Large intestine (tissue), 3 donors: ENCODE data around the gene CSAG2. TPM values are rescaled to one million over a fixed set of nuclear protein-coding genes. Genes with fewer than 3 reads are reported as not detected.
"Not testable (repeated sequence)": the region's sequence is repeated elsewhere in the genome, so short reads cannot be mapped to it uniquely, and the experiment has no call there.

Experiments used
- DNase-seq, 2 donors: peaks; one replicate each; pipeline versions ENCODE4 v3.0.0 to v3.0.0-alpha.2; 2013
- H3K27ac ChIP-seq: one replicate; pipeline ENCODE4 v1.5.1; 2013; ENCODE audit warnings: low read length
- H3K27me3 ChIP-seq: 2 replicates; pipeline ENCODE4 v1.6.1; 2013; ENCODE audit warnings: low read length; ENCODE audit not compliant: control insufficient read depth, insufficient read depth
- H3K36me3 ChIP-seq: 2 replicates; pipeline ENCODE4 v1.6.1; 2013; ENCODE audit warnings: low read length; ENCODE audit not compliant: control insufficient read depth, insufficient read depth
- H3K4me1 ChIP-seq: one replicate; pipeline ENCODE4 v1.6.1; 2013; ENCODE audit warnings: low read length; ENCODE audit not compliant: control insufficient read depth, insufficient read depth
- H3K4me3 ChIP-seq: one replicate; pipeline ENCODE4 v1.5.1; 2013; ENCODE audit warnings: low read length
- H3K9me3 ChIP-seq: one replicate; pipeline ENCODE4 v1.6.1; 2013; ENCODE audit warnings: mild to moderate bottlenecking, low read depth, low read length, moderate library complexity; ENCODE audit not compliant: control insufficient read depth
- WGBS: methylation state at CpG from one replicate; pipeline ENCODE4 v1.1.5; 2013; ENCODE audit warnings: low lambda C conversion rate; ENCODE audit not compliant: insufficient coverage; 5-methylcytosine and 5-hydroxymethylcytosine counted together
- polyA plus RNA-seq: library from polyadenylated mRNA; unstranded; fragments of 120-200 nt; gene quantifications from one replicate; pipeline ENCODE4 v1.2.1, GENCODE V29; 2013

CSAG2 gene
- polyA plus RNA-seq, 1 donor = not detected

DNA sequence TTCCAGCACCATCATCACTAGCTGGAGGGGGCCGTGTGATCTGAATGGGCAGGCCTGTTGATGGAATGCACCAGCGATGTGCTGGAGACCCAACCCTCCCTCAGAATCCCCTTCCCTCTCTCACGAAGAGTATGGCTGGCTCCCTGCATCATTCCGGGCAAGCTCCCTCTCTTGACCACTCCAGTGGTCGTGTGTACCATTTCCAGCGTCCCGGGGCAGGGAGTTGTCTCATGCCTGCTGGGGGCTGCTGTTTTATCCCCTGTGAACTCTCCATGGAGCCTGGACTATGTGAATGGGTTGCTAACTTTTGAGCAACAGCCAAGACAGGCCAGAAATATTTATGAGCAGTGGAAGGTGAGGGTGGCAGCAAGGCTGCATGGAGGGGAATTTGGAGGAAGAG, 16.3 kb upstream of the CSAG2 start:
- Histone ChIP-seq H3K36me3 (no peaks in the 10 kb centered on the region), H3K9me3 (no peaks in the 10 kb centered on the region), H3K27me3 (no peaks in the 10 kb centered on the region), H3K4me3 (no peak overlapping the region), H3K27ac (no peak overlapping the region), H3K4me1 (no peaks in the 10 kb centered on the region)
- no CpG with 5 or more reads among the region's 7 CpGs for WGBS
- DNase-seq = no peak

DNA sequence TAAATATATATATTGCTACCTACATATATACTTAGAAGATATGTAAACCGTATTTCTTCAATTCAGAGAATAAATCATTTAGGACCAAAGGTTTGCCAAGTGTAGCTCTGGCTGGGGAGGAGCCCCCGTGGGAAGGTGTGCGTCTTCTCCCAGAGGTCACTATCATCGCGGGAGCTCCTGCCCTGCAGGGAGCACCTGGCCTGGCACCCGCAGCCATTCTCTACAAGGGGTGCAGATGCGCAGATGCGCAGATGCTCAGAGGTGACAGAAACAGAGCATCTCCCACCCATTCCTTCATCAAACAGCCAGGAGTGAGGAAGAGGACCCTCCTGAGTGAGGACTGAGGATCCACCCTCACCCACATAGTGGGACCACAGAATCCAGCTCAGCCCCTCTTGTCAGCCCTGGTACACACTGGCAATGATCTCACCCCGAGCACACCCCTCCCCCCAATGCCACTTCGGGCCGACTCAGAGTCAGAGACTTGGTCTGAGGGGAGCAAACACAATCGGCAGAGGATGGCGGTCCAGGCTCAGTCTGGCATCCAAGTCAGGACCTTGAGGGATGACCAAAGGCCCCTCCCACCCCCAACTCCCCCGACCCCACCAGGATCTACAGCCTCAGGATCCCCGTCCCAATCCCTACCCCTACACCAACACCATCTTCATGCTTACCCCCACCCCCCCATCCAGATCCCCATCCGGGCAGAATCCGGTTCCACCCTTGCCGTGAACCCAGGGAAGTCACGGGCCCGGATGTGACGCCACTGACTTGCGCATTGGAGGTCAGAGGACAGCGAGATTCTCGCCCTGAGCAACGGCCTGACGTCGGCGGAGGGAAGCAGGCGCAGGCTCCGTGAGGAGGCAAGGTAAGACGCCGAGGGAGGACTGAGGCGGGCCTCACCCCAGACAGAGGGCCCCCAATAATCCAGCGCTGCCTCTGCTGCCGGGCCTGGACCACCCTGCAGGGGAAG, 5.0 kb upstream of the CSAG2 start, which contains the start of gene MAGEA2B:
MAGEA2B (plus strand) TSS at position 814 of the 973 bp plus-strand sequence. CDS start 2,479 bp downstream, outside the sequence.
- H3K4me3 ChIP-seq, H3K36me3 ChIP-seq, H3K9me3 ChIP-seq, H3K27me3 ChIP-seq, H3K27ac ChIP-seq, DNase-seq, H3K4me1 ChIP-seq: not testable (repeated sequence)
- no CpG with 5 or more reads among the region's 35 CpGs for WGBS

DNA sequence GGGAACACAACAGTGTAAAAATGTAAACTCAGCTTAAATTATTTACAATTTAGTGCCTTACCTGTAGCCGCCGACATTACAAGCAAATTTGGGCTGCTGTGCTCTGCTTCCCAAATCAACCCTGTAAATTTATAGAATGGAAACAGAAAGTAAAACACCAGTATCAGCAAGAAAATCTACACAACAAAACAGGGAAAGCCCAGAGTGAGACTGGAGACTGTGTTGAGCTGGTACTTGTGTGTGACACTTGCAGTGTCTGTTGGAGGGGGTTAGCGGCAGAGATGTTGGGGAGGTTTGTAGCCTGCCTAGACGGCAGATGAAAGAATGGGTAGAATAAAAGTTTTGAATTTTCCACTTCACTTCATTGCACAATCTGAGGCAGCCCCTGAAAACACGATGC, 4.1 kb upstream of the CSAG2 start:
- not testable (repeated sequence) for H3K36me3 ChIP-seq, DNase-seq, H3K4me3 ChIP-seq, H3K9me3 ChIP-seq, H3K4me1 ChIP-seq, H3K27ac ChIP-seq, H3K27me3 ChIP-seq
- no CpG with 5 or more reads among the region's 5 CpGs for WGBS

DNA sequence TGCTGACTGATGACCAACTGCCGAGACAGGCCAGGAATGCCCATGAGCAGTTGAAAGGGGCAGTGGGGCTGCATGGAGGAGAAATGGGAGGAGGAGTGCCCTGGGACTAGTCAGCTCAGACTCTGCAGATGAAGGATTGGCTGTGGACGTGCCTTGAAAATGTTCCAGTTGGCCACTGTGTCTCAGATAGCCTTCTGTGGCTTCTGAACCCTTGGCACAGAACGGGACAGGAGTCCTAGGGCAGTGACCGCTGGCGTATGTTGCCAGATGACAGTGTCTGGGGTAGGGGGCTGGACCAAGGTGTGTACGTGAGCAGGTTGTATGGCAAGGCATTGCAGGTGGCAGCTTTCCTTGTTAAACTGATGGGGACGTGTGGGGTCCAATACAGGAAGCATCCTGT, 2.6 kb downstream of the CSAG2 start:
- no CpG with 5 or more reads among the region's 7 CpGs for WGBS
- H3K36me3 ChIP-seq, H3K27me3 ChIP-seq, H3K27ac ChIP-seq, DNase-seq, H3K4me1 ChIP-seq, H3K4me3 ChIP-seq, H3K9me3 ChIP-seq: not testable (repeated sequence)

DNA sequence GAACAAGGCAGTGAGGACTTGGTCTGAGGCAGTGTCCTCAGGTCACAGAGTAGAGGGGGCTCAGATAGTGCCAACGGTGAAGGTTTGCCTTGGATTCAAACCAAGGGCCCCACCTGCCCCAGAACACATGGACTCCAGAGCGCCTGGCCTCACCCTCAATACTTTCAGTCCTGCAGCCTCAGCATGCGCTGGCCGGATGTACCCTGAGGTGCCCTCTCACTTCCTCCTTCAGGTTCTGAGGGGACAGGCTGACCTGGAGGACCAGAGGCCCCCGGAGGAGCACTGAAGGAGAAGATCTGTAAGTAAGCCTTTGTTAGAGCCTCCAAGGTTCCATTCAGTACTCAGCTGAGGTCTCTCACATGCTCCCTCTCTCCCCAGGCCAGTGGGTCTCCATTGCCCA, 8.7 kb downstream of the CSAG2 start:
- H3K36me3 ChIP-seq, H3K9me3 ChIP-seq, H3K4me3 ChIP-seq, DNase-seq, H3K27me3 ChIP-seq, H3K27ac ChIP-seq, H3K4me1 ChIP-seq: not testable (repeated sequence)
- WGBS = no CpG with 5 or more reads among the region's 5 CpGs

DNA sequence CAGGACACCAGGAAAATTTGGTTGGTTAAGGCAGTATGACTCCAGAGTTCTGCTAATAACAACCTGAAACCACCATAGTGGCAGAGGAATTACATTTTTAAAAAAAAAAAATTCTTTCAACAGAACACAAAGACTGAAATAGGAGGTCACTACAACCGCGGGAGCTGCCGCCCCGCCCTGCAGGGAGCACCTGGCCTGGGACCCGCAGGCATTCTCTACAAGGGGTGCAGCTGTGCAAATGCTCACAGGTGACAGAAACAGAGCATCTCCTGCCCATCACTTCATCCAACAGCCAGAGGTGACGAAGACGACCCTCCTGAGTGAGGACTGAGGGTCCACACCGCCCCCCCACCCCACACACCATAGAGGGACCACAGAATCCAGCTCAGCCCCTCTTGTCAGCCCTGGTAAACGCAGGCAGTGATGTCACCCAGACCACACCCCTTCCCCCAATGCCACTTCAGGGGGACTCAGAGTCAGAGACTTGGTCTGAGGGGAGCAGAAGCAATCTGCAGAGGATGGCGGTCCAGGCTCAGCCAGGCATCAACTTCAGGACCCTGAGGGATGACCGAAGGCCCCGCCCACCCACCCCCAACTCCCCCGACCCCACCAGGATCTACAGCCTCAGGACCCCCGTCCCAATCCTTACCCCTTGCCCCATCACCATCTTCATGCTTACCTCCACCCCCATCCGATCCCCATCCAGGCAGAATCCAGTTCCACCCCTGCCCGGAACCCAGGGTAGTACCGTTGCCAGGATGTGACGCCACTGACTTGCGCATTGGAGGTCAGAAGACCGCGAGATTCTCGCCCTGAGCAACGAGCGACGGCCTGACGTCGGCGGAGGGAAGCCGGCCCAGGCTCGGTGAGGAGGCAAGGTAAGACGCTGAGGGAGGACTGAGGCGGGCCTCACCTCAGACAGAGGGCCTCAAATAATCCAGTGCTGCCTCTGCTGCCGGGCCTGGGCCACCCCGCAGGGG, 10.8 kb downstream of the CSAG2 start, which contains the start of gene MAGEA3:
MAGEA3 (plus strand) TSS at position 843 of the 980 bp plus-strand sequence. CDS start 2,039 bp downstream, outside the sequence.
- not testable (repeated sequence) for H3K4me3 ChIP-seq, H3K27me3 ChIP-seq, H3K4me1 ChIP-seq, H3K9me3 ChIP-seq, H3K27ac ChIP-seq, DNase-seq, H3K36me3 ChIP-seq
- no CpG with 5 or more reads among the region's 34 CpGs for WGBS

DNA sequence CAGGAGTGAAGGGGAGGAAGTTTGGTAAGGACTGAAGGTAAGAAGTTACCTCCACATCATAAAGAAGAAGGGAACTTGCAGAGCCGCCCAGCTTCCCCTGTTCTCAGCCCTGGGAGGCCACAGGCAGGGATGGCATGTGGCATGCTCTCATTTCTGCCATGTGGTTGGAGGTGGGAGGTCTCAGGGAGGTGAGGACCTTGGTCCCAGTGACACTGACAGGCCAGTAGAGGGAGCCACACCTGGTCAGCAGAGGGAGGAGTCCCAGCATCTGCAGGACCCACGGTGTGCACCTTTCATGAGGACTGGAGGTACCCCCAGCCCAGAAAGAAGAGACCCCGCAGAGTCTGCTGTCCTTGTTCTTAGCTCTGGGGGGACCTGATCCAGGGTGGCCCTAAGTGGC, 28.1 kb downstream of the CSAG2 start:
- not testable (repeated sequence) for H3K4me1 ChIP-seq, H3K27me3 ChIP-seq, H3K27ac ChIP-seq, DNase-seq, H3K36me3 ChIP-seq, H3K9me3 ChIP-seq, H3K4me3 ChIP-seq
- WGBS = no CpG with 5 or more reads among the region's 3 CpGs

DNA sequence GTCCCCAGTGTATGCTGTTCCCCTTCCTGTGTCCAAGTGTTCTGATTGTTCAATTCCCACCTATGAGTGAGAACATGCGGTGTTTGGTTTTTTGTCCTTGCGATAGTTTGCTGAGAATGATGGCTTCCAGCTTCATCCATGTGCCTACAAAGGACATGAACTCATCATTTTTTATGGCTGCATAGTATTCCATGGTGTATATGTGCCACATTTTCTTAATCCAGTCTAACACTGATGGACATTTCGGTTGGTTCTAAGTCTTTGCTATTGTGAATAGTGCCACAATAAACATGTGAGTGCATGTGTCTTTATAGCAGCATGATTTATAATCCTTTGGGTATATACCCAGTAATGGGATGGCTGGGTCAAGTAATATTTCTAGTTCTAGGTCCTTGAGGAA, 34.4 kb downstream of the CSAG2 start:
- H3K36me3 ChIP-seq, DNase-seq, H3K4me3 ChIP-seq, H3K4me1 ChIP-seq, H3K27me3 ChIP-seq, H3K9me3 ChIP-seq, H3K27ac ChIP-seq: not testable (repeated sequence)
- WGBS = no CpG with 5 or more reads among the region's 3 CpGs

DNA sequence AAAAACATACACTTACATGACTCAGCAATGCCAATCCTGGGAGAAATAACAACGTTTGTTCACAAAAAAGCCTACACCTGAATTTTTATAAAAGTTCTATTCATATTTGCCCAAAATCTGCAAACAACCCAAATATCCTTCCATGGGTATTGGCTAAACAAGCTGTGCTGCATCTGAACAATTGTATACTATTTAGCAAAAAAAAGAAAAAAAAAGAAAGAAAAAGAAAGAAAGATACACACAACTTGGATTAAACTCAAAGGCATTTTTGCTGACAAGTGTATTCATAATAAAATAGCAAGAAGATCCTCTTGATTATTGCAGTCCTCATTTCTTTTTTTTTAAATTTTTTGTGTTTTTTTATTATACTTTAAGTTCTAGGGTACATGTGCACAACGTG, 34.9 kb downstream of the CSAG2 start:
- Histone ChIP-seq H3K27me3 (no peaks in the 10 kb centered on the region), H3K4me3 (no peak overlapping the region), H3K4me1 (no peaks in the 10 kb centered on the region), H3K36me3 (no peaks in the 10 kb centered on the region), H3K9me3 (no peaks in the 10 kb centered on the region), H3K27ac (no peak overlapping the region)
- no peak for DNase-seq
- no CpG with 5 or more reads among the region's 2 CpGs for WGBS

DNA sequence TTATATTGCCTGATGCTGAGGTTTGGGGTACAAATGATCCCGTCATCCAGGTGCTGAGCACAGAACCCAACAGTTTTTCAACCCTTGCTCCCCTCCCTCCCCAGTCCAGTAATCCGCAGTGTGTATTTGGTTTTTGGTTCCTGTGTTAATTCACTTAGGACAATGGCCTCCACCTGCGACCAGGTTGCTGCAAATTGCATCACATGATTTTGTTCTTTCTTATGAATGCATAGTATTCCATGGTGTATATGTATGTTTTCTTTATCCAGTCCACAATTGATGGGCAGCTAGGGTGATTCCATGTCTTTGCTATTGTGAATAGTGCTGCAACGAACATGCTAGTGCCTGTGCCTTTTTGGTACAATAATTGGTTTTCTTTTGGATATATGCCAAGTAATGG, 46.0 kb downstream of the CSAG2 start:
- no peaks in the 10 kb centered on the region for H3K9me3 ChIP-seq
- no CpG with 5 or more reads among the region's 4 CpGs for WGBS
- H3K36me3 ChIP-seq = no peaks in the 10 kb centered on the region
- no peak overlapping the region for H3K4me3 ChIP-seq
- H3K4me1 ChIP-seq = no peaks in the 10 kb centered on the region
- H3K27ac ChIP-seq = no peak overlapping the region
- no peaks in the 10 kb centered on the region for H3K27me3 ChIP-seq
- no peak for DNase-seq
